NCI-H146 (cell line): ENCODE data around the gene CNP.

ENCODE experiments used
- DNase-seq: peaks from one replicate; lab custom pipeline; 2025; lab: John Stamatoyannopoulos, UW

Gene CNP

GRCh38 chr17:41942626-41943373 is 23.8 kb upstream of the CNP start:
- DNase-seq, result no peak

GRCh38 chr17:41943492-41943891 is 23.1 kb upstream of the CNP start:
- DNase-seq, result no peak

- DNase-seq, result no peak
Observed at GRCh38 chr17:41944943-41945342, 21.7 kb upstream of the CNP start.

GRCh38 chr17:41948762-41949460 is 17.7 kb upstream of the CNP start:
- no peak for DNase-seq

GRCh38 chr17:41956522-41956921 is 10.1 kb upstream of the CNP start:
- DNase-seq, result no peak

GRCh38 chr17:41957031-41957868 is 9.3 kb upstream of the CNP start:
- DNase-seq, result no peak

GRCh38 chr17:41957869-41958439 is 8.6 kb upstream of the CNP start:
- no peak for DNase-seq

- DNase-seq, result no peak
Observed at GRCh38 chr17:41959030-41959335, 7.6 kb upstream of the CNP start.

GRCh38 chr17:41959336-41960095 is 7.1 kb upstream of the CNP start:
- DNase-seq, result no peak

- no peak for DNase-seq
Observed at GRCh38 chr17:41962111-41962510, 4.5 kb upstream of the CNP start.

- DNase-seq, result peak; percentile 80
Observed at GRCh38 chr17:41962768-41963434, 3.7 kb upstream of the CNP start.

GRCh38 chr17:41965694-41966462 is 717 bp upstream of the CNP start:
- peak; percentile 97 for DNase-seq

- DNase-seq, result peak; percentile 31
Observed at GRCh38 chr17:41967141-41967920, 736 bp downstream of the CNP start.

- no peak for DNase-seq
Observed at GRCh38 chr17:41967921-41968578, 1.5 kb downstream of the CNP start.

GRCh38 chr17:41968676-41969075 is 2.1 kb downstream of the CNP start:
- no peak for DNase-seq

- no peak for DNase-seq
Observed at GRCh38 chr17:41970901-41971331, 4.3 kb downstream of the CNP start.

GRCh38 chr17:41971721-41972523 is 5.3 kb downstream of the CNP start:
- no peak for DNase-seq
